Left ventricle myocardium inferior (tissue), 1 donor: ENCODE data around the gene DIP2B. TPM values are rescaled to one million over a fixed set of nuclear protein-coding genes. Genes with fewer than 3 reads are reported as not detected.

ENCODE experiments used
- DNase-seq: peaks from one replicate; pipeline ENCODE4 v3.0.0-alpha.2; 2020
- H3K27ac ChIP-seq: fragments of 200-600 bp; replicated peaks from 2 replicates; pipeline ENCODE4 v1.8.0; 2021
- H3K27me3 ChIP-seq: fragments of 200-600 bp; 2 replicates; pipeline ENCODE4 v1.8.0; 2021; ENCODE audit warnings: low read depth
- H3K36me3 ChIP-seq: fragments of 200-600 bp; 2 replicates; pipeline ENCODE4 v1.8.0; 2021
- H3K4me1 ChIP-seq: fragments of 200-600 bp; 2 replicates; pipeline ENCODE4 v1.8.0; 2021
- H3K4me3 ChIP-seq: fragments of 200-600 bp; 2 replicates; pipeline ENCODE4 v1.8.0; 2021; ENCODE audit warnings: mild to moderate bottlenecking, moderate library complexity
- H3K9me3 ChIP-seq: fragments of 200-600 bp; replicated peaks from 2 replicates; pipeline ENCODE4 v1.8.0; 2021
- intact Hi-C: fragments of 100-400 bp; cut with micrococcal nuclease; formaldehyde crosslinking; loops from one replicate; pipeline ENCODE4 v1.11.0; 2022
- long read RNA-seq: library from polyadenylated mRNA; unstranded; transcript quantifications from one replicate; pipeline ENCODE4 v2.0.0, GENCODE V29; 2021
- total RNA-seq: library from RNA; stranded (reverse); fragmentation: NEBNext Ultra II Directional; extraction: Animal tissue kit (Norgen Biotek cat#: 25700); gene quantifications from one replicate; pipeline ENCODE4 v1.2.1, GENCODE V29; 2021
- TF ChIP-seq, protein P1 (sequence below): fragments of 200-600 bp; IDR thresholded peaks from 2 replicates; pipeline ENCODE4 v1.8.0; 2021; ENCODE audit warnings: antibody characterized with exemption, mild to moderate bottlenecking, borderline replicate concordance
- donor health status: DM: no; HTN: yes; CAD: no; lungs with severe emphysema.

Gene DIP2B
- total RNA-seq, result 13.2 TPM
- long read RNA-seq, full-length matches to known transcripts, result 2 of 11 reads
- long read RNA-seq, partial matches to known transcripts, result 6 of 11 reads
- long read RNA-seq, other reads (novel, unspliced or antisense), result 3 of 11 reads

DNA sequence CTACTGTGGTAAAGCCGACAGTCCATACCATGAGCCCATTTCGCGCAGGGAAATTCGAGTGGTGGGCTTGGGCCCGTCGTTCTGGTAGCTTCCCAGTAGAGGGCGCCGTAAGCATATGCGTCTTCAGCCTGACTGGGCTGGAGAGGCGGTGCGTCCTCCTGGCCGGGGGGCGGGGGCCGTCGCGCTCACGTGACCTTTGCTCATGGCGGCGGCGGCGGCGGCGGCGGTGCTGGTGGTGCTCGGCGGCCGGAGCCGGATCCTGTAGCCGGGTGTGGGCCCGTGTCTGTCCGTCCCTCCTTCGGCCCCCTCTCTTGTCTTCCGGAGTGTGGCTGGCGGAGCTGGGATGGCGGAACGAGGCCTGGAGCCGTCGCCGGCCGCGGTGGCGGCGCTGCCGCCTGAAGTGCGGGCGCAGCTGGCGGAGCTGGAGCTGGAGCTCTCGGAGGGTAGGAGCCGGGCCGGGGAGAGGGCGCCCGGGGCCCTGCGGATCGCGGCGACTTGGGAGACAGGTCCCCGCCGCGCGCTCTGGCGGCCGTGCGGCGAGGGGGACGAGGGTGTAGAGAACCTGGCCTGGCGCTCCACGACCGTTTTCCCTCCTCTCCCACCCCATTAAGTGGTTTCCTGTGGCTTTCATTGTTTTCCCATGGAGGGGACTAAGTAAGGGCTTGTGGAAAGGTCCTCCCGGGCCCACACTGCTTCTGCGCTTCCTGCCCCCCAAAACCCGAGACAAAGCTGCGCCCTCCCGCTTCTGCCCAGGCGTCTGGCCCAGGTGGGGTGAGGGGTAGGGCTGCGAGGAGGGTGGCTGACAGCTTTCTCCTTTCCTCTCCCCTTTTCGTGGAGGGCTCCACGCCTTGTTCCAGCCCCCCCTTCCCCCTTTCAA is at the start of gene DIP2B:
TSS of gene DIP2B (plus strand) at position 188 of the 877 bp plus-strand sequence. CDS start at position 344, 156 bp downstream.
- Histone ChIP-seq H3K4me1 (peaks cover 55% of the 10 kb centered on the region), H3K27me3 (no peaks in the 10 kb centered on the region), H3K9me3 (peaks cover 4% of the 10 kb centered on the region), H3K4me3 (peak within 1 kb of the TSS; percentile 93), H3K27ac (peak within 1 kb of the TSS; percentile 97), H3K36me3 (no peaks in the 10 kb centered on the region)
- TF ChIP-seq, protein P1, sequence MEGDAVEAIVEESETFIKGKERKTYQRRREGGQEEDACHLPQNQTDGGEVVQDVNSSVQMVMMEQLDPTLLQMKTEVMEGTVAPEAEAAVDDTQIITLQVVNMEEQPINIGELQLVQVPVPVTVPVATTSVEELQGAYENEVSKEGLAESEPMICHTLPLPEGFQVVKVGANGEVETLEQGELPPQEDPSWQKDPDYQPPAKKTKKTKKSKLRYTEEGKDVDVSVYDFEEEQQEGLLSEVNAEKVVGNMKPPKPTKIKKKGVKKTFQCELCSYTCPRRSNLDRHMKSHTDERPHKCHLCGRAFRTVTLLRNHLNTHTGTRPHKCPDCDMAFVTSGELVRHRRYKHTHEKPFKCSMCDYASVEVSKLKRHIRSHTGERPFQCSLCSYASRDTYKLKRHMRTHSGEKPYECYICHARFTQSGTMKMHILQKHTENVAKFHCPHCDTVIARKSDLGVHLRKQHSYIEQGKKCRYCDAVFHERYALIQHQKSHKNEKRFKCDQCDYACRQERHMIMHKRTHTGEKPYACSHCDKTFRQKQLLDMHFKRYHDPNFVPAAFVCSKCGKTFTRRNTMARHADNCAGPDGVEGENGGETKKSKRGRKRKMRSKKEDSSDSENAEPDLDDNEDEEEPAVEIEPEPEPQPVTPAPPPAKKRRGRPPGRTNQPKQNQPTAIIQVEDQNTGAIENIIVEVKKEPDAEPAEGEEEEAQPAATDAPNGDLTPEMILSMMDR, result peak; percentile 94
- intact Hi-C loops, result loop anchor here (2.0 kb wide), 1 partner anchor 130 kb away; no protein-coding TSS in a partner anchor
- peak; percentile 96 for DNase-seq

DNA sequence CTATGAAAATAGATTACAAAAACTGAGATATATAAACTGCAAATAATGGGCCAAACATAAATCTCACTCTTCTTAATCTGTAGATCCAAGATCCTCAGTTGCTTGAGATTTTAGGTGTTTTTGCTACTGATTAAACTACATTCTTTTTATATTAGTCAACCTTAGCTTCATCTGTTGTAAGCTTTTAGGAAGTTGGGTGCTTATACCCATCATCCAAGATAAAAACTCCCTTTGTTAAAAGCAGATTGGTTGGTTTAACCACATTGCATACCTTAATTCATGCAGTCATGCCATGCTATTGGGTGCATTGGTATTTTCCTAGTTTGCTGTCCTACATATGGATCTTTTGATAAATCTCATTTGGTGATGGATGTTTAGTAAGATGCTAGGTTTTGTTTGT is 46.2 kb upstream of the DIP2B start:
- Histone ChIP-seq H3K27me3 (no peaks in the 10 kb centered on the region), H3K27ac (no peak overlapping the region), H3K9me3 (no peaks in the 10 kb centered on the region), H3K4me3 (no peak overlapping the region), H3K4me1 (no peaks in the 10 kb centered on the region), H3K36me3 (peaks cover 70% of the 10 kb centered on the region)
- TF ChIP-seq, protein P1, result no peak
- no peak for DNase-seq
- intact Hi-C loops, result no loop called here

GRCh38 chr12:50467439-50467838 is 37.3 kb upstream of the DIP2B start:
- no peak for DNase-seq
- no peaks in the 10 kb centered on the region for H3K9me3 ChIP-seq
- H3K27ac ChIP-seq, result no peak overlapping the region
- TF ChIP-seq, protein P1, result no peak
- no peak overlapping the region for H3K4me3 ChIP-seq
- H3K36me3 ChIP-seq, result peaks cover 99% of the 10 kb centered on the region
- peaks cover 9% of the 10 kb centered on the region for H3K4me1 ChIP-seq
- no peaks in the 10 kb centered on the region for H3K27me3 ChIP-seq
- intact Hi-C loops, result no loop called here

- Histone ChIP-seq H3K36me3 (peaks cover 67% of the 10 kb centered on the region), H3K4me1 (no peaks in the 10 kb centered on the region), H3K27me3 (no peaks in the 10 kb centered on the region), H3K4me3 (no peak overlapping the region), H3K27ac (no peak overlapping the region), H3K9me3 (no peaks in the 10 kb centered on the region)
- intact Hi-C loops, result no loop called here
- no peak for DNase-seq
- TF ChIP-seq, protein P1, result no peak
Measured at GRCh38 chr12:50477241-50477832, 27.4 kb upstream of the DIP2B start.

- Histone ChIP-seq H3K4me3 (no peak overlapping the region), H3K27ac (no peak overlapping the region), H3K4me1 (no peaks in the 10 kb centered on the region), H3K27me3 (no peaks in the 10 kb centered on the region), H3K9me3 (no peaks in the 10 kb centered on the region), H3K36me3 (peaks cover 16% of the 10 kb centered on the region)
- TF ChIP-seq, protein P1, result no peak
- intact Hi-C loops, result no loop called here
- no peak for DNase-seq
Measured at GRCh38 chr12:50482571-50482970, 22.2 kb upstream of the DIP2B start.
